ENCODE results near the gene AHNAK2.
A peak's percentile ranks its signal among the peaks of the same experiment; 100 is the strongest.

Gene AHNAK2

GRCh38 chr14:104895786-104896661 is 82.2 kb downstream of the AHNAK2 start:
- Histone ChIP-seq H3K9me3 (no peaks in the 10 kb centered on the region), H3K4me1 (peaks cover 14% of the 10 kb centered on the region), H3K36me3 (no peaks in the 10 kb centered on the region), H3K27me3 (no peaks in the 10 kb centered on the region), H3K4me3 (ENCODE audit: low read depth, low read length) (no peak overlapping the region)
- DNase-seq = peak; percentile 82
- TF ChIP-seq CTCF (IDR thresholded peaks at IDR 0.05; ENCODE audit: low read depth, low read length) = no peak

DNA sequence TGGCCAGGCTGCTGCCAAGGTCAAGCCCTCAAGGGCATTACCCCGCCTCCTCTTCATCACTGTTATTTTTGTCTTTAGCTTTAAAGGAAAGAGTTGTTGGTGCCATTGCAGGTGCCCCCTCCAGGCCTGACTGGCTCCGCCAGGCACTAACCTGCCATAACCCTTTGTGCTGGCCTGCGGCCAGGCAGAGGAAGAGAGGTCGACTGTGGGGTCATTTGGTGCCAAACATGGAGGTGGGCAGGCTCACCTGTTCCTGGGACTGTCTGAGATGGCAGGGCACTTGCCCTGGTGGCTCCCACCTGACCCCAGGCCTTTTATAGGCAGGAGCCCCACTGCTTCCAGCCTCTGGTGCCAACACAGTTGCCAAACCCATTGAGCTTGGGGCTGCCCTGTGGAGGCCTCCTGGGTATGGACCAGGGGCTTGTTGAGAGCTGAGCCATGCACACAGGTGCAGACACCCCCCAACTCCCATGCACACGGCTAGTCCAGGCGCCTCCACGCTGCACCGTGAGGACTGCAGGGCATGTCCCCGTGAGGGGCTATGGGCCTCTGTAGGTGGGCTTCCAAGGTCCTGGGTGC is 82.9 kb downstream of the AHNAK2 start:
- no peak for DNase-seq
- Histone ChIP-seq H3K4me3 (ENCODE audit: low read depth, low read length) (no peak overlapping the region), H3K9me3 (no peaks in the 10 kb centered on the region), H3K27me3 (no peaks in the 10 kb centered on the region), H3K36me3 (no peaks in the 10 kb centered on the region), H3K4me1 (peaks cover 14% of the 10 kb centered on the region)
- no peak for TF ChIP-seq CTCF (IDR thresholded peaks at IDR 0.05; ENCODE audit: low read depth, low read length)

DNA sequence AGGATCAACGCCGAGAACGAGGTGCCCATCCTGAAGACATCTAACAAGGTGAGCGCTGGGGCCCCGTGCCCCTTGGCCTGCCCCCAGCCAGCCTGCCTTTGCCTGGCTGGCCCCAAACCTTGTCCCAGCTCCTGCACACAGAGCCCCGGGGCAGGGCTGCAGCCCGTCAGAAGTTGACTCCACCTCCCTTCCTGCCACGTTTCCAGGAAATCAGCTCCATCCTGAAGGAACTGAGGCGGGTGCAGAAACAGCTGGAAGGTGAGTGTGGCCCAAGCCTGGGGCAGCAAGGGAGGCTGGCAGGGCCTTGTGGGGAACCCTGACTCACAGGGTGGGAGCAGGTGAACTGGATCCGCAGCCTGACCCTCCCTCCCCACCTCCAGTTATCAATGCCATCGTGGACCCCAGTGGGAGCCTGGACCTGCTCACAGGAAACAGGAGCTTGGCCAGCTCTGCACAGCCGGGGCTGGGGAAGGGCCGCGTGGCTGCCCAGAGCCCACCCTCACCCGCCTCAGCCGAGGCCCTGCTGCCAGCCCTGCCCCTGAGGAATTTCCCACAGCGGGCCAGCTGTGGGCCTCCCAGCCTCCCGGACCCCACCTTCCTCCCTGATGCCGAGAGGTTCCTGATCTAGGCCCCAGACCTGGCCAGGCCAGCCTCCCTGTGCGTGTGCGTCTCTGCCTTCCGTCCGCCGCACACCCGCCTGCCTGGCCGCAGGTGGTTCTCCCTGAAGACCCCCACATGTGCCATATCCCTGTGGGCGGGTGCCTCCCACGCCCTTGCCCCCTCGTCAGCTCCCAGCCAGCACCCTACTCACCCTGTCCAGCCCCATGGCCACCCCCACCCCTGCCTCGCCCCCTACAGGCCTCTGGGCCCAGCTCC is 83.6 kb downstream of the AHNAK2 start:
- Histone ChIP-seq H3K36me3 (no peaks in the 10 kb centered on the region), H3K9me3 (no peaks in the 10 kb centered on the region), H3K4me3 (ENCODE audit: low read depth, low read length) (no peak overlapping the region), H3K4me1 (peaks cover 14% of the 10 kb centered on the region), H3K27me3 (no peaks in the 10 kb centered on the region)
- no peak for DNase-seq
- TF ChIP-seq CTCF (IDR thresholded peaks at IDR 0.05; ENCODE audit: low read depth, low read length) = no peak

GRCh38 chr14:104893435-104894207 is 84.6 kb downstream of the AHNAK2 start:
- peaks cover 14% of the 10 kb centered on the region for H3K4me1 ChIP-seq
- no peaks in the 10 kb centered on the region for H3K9me3 ChIP-seq
- H3K27me3 ChIP-seq = no peaks in the 10 kb centered on the region
- no peaks in the 10 kb centered on the region for H3K36me3 ChIP-seq
- TF ChIP-seq CTCF (IDR thresholded peaks at IDR 0.05; ENCODE audit: low read depth, low read length) = no peak
- peak; percentile 13 for DNase-seq
- H3K4me3 ChIP-seq (ENCODE audit: low read depth, low read length) = no peak overlapping the region

DNA sequence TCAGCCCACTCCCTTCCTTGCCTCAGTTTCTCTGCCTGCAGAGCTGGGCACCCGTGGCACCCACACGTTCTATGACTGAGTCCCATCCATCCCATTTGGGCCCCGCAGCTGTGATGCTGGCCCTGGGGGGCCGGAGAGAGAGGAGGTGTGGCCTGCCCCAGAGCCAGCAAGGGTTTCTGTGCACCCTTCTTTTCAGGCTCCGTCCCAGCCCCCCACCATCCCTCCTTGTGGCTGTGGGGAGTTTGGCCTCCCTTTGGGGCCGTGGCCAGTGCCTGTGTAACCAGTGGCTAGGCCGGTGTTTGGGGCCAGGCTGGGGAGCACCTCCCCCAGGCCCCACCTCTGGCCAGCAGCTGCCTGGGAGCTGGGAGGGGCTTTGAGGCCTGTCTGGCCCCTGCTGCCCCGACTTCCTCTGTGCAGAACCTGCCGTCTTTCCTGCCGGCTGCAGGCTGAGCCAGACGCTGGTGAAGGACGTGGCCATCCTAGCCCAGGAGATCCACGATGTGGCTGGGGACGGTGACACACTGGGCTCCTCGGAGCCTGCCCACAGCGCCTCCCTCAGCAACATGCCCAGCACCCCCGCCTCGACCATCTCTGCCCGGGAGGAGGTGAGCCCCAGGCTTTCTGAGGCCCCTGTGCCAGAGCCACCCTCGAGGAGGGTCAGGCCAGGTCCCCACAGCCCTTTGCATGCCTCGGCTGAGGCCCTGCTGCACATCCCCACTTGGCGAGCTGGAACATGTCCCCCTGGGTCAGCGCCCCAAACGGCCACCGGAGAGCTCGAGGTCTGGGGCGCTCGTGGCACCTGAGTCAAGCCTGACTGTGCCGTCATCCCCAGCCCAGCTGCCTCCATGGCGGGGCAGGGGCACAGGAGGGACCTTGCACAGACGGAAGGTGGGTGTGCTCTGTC is 85.4 kb downstream of the AHNAK2 start:
- Histone ChIP-seq H3K9me3 (no peaks in the 10 kb centered on the region), H3K4me1 (peaks cover 14% of the 10 kb centered on the region)
- TF ChIP-seq CTCF (IDR thresholded peaks at IDR 0.05; ENCODE audit: low read depth, low read length) = no peak

More for the DNA sequence above, 85.4 kb downstream of the AHNAK2 start:
- Histone ChIP-seq H3K36me3 (no peaks in the 10 kb centered on the region), H3K27me3 (no peaks in the 10 kb centered on the region), H3K4me3 (ENCODE audit: low read depth, low read length) (no peak overlapping the region)
- peak; percentile 24 for DNase-seq
